HCT116 (cell line): ENCODE results near the gene ENTPD6.

Source experiments
- EZH2 ChIP-seq: fragments of 200-600 bp; sonication (generic); IDR thresholded peaks from 2 replicates; pipeline ENCODE4 v1.6.1; 2017; ENCODE audit warnings: antibody characterized with exemption, mixed run types
- FOSL1 ChIP-seq: IDR thresholded peaks from 2 replicates; pipeline ENCODE4 v1.6.1; 2012; ENCODE audit warnings: low read depth
- RAD21 ChIP-seq: IDR thresholded peaks from 2 replicates; pipeline ENCODE4 v1.6.1; 2012; ENCODE audit warnings: low read depth, mild to moderate bottlenecking
- ZNF274 ChIP-seq: fragments of 200-500 bp; sonication (Bioruptor generic); IDR thresholded peaks from 2 replicates; pipeline ENCODE4 v1.6.1; 2014; ENCODE audit warnings: mild to moderate bottlenecking, low read depth, low read length, inconsistent platforms
- TF ChIP-seq, protein P1 (sequence below), 3 experiments: fragments of 200-600 bp in 1 of 3; sonication (generic) in 1 of 3; IDR thresholded peaks in 2 of 3; conservative IDR thresholded peaks in 1 of 3; 2 replicates each; pipeline ENCODE4 v1.5.1; 2012 to 2017; ENCODE audit warnings: low read depth in 2 of 3, low read length in 2 of 3, antibody characterized with exemption in 1 of 3, borderline replicate concordance in 1 of 3, control low read depth in 1 of 3, mild to moderate bottlenecking in 1 of 3, mixed read lengths in 1 of 3, mixed run types in 1 of 3, moderate library complexity in 1 of 3; ENCODE audit not compliant: insufficient read depth in 1 of 3

DNA sequence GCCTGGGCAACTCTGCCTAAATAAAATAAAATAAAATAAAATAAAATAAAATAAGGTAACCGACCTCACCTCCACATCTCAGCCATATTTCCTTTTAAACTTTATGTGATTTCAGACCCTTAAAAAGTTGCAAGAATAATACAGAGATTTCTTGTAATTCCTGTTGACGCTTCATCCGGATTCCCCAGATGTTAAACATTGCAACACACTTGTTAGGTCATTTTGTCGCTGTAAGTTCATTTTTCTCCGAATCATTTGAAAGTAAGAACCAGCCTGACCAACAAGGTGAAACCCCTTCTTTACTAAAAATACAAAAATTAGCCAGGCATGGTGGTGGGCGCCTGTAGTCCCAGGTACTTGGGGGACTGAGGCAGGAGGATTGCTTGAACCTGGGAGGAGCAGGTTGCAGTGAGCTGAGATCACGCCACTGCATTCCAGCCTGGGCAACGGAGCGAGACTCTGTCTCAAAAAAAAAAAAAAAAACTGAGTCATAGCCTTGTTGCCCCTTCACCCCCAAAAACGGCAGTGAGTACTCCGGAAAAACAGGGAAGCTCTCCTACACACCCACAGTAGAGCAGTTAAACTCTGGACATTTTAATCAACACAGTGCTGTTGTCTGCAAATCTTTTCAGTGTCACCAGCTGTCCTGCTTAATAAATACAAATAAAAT is 58.2 kb downstream of the ENTPD6 start:
- TF ChIP-seq RAD21 (no peak), ZNF274 (no peak), EZH2 (no peak), FOSL1 (no peak)
- TF ChIP-seq, protein P1, sequence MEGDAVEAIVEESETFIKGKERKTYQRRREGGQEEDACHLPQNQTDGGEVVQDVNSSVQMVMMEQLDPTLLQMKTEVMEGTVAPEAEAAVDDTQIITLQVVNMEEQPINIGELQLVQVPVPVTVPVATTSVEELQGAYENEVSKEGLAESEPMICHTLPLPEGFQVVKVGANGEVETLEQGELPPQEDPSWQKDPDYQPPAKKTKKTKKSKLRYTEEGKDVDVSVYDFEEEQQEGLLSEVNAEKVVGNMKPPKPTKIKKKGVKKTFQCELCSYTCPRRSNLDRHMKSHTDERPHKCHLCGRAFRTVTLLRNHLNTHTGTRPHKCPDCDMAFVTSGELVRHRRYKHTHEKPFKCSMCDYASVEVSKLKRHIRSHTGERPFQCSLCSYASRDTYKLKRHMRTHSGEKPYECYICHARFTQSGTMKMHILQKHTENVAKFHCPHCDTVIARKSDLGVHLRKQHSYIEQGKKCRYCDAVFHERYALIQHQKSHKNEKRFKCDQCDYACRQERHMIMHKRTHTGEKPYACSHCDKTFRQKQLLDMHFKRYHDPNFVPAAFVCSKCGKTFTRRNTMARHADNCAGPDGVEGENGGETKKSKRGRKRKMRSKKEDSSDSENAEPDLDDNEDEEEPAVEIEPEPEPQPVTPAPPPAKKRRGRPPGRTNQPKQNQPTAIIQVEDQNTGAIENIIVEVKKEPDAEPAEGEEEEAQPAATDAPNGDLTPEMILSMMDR (IDR thresholded peaks at IDR 0.05 in 2 of 3, conservative IDR thresholded peaks at IDR 0.05 in 1 of 3; ENCODE audit: borderline replicate concordance in 1 of 3, insufficient read depth in 1 of 3, low read depth in 2 of 3, low read length in 2 of 3) = no peak
